K562 (cell line): ENCODE data around the gene PELI3. TPM values are rescaled to one million over a fixed set of nuclear protein-coding genes. Genes with fewer than 3 reads are reported as not detected.

Experiments
- CBX1 ChIP-seq: sonication (generic); IDR thresholded peaks from 2 replicates; pipeline ENCODE4 v1.6.1; 2016; ENCODE audit warnings: antibody characterized with exemption, low read depth, mild to moderate bottlenecking
- CREB3L1 ChIP-seq: fragments of 450-650 bp; IDR thresholded peaks from 2 replicates; pipeline ENCODE4 v1.6.1; 2014; ENCODE audit warnings: low read depth, mild to moderate bottlenecking, moderate library complexity, borderline replicate concordance
- DPF2 ChIP-seq: fragments of 450-650 bp; IDR thresholded peaks from 2 replicates; pipeline ENCODE4 v1.6.1; 2016
- ERF ChIP-seq: fragments of 450-650 bp; formaldehyde crosslinking; IDR thresholded peaks from 2 replicates; pipeline ENCODE4 v1.4.0; 2020; ENCODE audit warnings: mild to moderate bottlenecking, mixed read lengths
- ETV1 ChIP-seq: fragments of 450-650 bp; conservative IDR thresholded peaks from 2 replicates; pipeline ENCODE4 v1.6.1; 2016; ENCODE audit warnings: missing genetic modification characterization, control low read depth, low read depth, missing compliant biosample characterization
- FOSL1 ChIP-seq: fragments of 200-800 bp; sonication (Bioruptor generic); conservative IDR thresholded peaks from 2 replicates; pipeline ENCODE4 v1.6.1; 2016; ENCODE audit warnings: missing genetic modification characterization, missing compliant biosample characterization
- HDAC1 ChIP-seq, 2 experiments: fragments of 450-650 bp; IDR thresholded peaks; 2 replicates each; pipeline ENCODE4 v1.6.1; 2016 to 2017; ENCODE audit warnings: inconsistent platforms in 1 of 2, mild to moderate bottlenecking in 1 of 2, moderate library complexity in 1 of 2
- PHB ChIP-seq: fragments of 250-450 bp; sonication (Bioruptor Pico); IDR thresholded peaks from 2 replicates; pipeline ENCODE4 v1.5.0; 2021
- PHTF2 ChIP-seq: fragments of 250-450 bp; sonication (Bioruptor Pico); IDR thresholded peaks from 2 replicates; pipeline ENCODE4 v1.5.0; 2021; ENCODE audit warnings: mild to moderate bottlenecking
- ZBTB7A ChIP-seq: IDR thresholded peaks from 2 replicates; pipeline ENCODE4 v1.6.1; 2011; ENCODE audit warnings: low read depth, mild to moderate bottlenecking, low read length, moderate library complexity, borderline replicate concordance; ENCODE audit not compliant: control insufficient read depth
- ZNF12 ChIP-seq: sonication (generic); formaldehyde crosslinking; IDR thresholded peaks from 2 replicates; pipeline ENCODE4 v1.4.0; 2020; ENCODE audit warnings: mild to moderate bottlenecking, missing genetic modification reagents
- ZNF146 ChIP-seq: IDR thresholded peaks from one replicate; pipeline ENCODE4 v1.6.1; 2018; ENCODE audit warnings: missing compliant biosample characterization; ENCODE audit not compliant: unreplicated experiment
- ZNF197 ChIP-seq: fragments of 200-800 bp; sonication (Bioruptor generic); IDR thresholded peaks from 2 replicates; pipeline ENCODE4 v1.6.1; 2016; ENCODE audit warnings: low read depth, missing genetic modification characterization, missing compliant biosample characterization
- polyA plus RNA-seq, 8 experiments: library from polyadenylated mRNA; depleted of rRNA in 4 of 8; stranded (reverse) in 5 of 8; unstranded in 3 of 8; fragments of >200 nt; fragmentation: Nextera tagmentation in 2 of 8; fragmentation: Illumina TruSeq in 1 of 8; extraction: Ambion mirVana in 2 of 8; extraction: Trizol in 1 of 8; gene quantifications; 2 replicates each; pipeline versions ENCODE4 v1.2.1 to v1.2.3, GENCODE V29; 2011 to 2014; ENCODE audit warnings: inconsistent platforms in 1 of 8, missing spikeins in 1 of 8
- total RNA-seq, 7 experiments: library from RNA; depleted of rRNA in 6 of 7; stranded (reverse); fragments of >200 nt in 6 of 7; fragmentation: Illumina TruSeq in 2 of 7; extraction: Trizol in 2 of 7; gene quantifications; 2 replicates each; pipeline versions ENCODE4 v1.2.1 to v1.2.3, GENCODE V29; 2011 to 2021; ENCODE audit warnings: low replicate concordance in 1 of 7
- TF ChIP-seq, protein P1 (sequence below): sonication (generic); formaldehyde crosslinking; IDR thresholded peaks from 2 replicates; pipeline ENCODE4 v1.8.1; 2023; ENCODE audit warnings: mild to moderate bottlenecking, missing genetic modification reagents
- TF ChIP-seq, protein P2 (sequence below): sonication (generic); formaldehyde crosslinking; IDR thresholded peaks from 2 replicates; pipeline ENCODE4 v1.8.0; 2022; ENCODE audit warnings: missing genetic modification reagents, mild to moderate bottlenecking, moderate library complexity, borderline replicate concordance
- TF ChIP-seq, protein P3 (sequence below), 3 experiments: fragments of 200-800 bp in 1 of 3; fragments of 250-450 bp in 1 of 3; fragments of 450-650 bp in 1 of 3; sonication (Bioruptor Pico) in 1 of 3; sonication (Bioruptor generic) in 1 of 3; formaldehyde crosslinking in 1 of 3; IDR thresholded peaks; 2 replicates each; pipeline versions ENCODE4 v1.6.1 to v1.8.0; 2016 to 2022; ENCODE audit warnings: mild to moderate bottlenecking in 2 of 3, missing genetic modification characterization in 2 of 3, missing compliant biosample characterization in 1 of 3, moderate library complexity in 1 of 3

The PELI3 gene
- total and polyA plus RNA-seq, 9 of the 15 experiments (the other 6 are each of a cell fraction or from before 2014, with no cell fraction given), result 0.17 to 4.2 (median 1.9) TPM

DNA sequence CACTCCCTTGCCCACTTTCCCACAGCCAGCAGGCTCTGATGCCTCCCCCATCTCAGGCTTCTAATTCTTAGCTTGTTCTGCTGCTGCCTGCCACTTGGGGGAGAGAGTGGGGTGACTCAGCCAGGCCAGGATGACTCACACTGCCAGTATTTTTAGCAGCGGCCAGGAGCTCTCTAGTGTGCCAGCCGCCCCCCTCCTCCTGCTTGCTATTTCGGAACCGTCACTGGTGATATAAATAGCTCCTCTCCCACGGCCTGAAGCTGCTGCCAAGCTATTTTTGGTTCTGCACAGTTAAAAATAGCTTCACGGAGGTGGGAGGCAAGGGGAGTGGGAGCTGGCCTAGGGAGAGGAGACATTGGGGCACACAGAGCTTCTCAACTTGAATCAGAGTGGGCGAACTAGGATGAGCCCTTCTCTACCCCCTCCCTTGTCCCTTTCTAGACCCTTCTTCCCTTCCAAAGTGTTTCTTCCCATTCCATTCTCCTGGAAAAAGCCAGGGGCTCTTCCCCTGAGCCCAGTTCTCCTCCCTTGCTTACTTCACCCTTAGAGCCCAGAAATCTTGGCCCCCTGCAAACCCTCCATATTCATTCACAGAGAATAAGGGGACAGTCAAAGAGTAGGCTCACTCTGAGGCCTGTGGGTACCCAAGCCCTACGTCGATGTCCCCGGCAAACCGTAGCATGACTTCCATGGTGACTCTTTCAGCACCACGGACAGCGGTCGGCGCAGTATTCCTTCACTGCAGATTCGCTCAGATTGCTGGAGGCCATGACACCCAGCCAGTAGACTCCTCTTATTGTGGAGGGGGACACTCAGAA lies 48.3 kb upstream of the PELI3 start (continued):
- TF ChIP-seq ZNF12 (CRISPR knock-in tag) (no peak), DPF2 (peak; percentile 51; the same call in 1 of the 2 replicates), HDAC1 (IDR thresholded peaks at IDR 0.05) (peak in 1 of 2 experiments; percentile 50; a peak in 1 of 4 replicates), ZNF146 (CRISPR knock-in tag) (no peak), FOSL1 (peak; percentile 98), PHTF2 (CRISPR knock-in tag) (no peak), CBX1 (no peak), PHB (CRISPR knock-in tag) (no peak), ERF (no peak), ETV1 (no peak), CREB3L1 (no peak), ZNF197 (peak; percentile 66; the same call in 1 of the 2 replicates), ZBTB7A (no peak)
- TF ChIP-seq, protein P1, sequence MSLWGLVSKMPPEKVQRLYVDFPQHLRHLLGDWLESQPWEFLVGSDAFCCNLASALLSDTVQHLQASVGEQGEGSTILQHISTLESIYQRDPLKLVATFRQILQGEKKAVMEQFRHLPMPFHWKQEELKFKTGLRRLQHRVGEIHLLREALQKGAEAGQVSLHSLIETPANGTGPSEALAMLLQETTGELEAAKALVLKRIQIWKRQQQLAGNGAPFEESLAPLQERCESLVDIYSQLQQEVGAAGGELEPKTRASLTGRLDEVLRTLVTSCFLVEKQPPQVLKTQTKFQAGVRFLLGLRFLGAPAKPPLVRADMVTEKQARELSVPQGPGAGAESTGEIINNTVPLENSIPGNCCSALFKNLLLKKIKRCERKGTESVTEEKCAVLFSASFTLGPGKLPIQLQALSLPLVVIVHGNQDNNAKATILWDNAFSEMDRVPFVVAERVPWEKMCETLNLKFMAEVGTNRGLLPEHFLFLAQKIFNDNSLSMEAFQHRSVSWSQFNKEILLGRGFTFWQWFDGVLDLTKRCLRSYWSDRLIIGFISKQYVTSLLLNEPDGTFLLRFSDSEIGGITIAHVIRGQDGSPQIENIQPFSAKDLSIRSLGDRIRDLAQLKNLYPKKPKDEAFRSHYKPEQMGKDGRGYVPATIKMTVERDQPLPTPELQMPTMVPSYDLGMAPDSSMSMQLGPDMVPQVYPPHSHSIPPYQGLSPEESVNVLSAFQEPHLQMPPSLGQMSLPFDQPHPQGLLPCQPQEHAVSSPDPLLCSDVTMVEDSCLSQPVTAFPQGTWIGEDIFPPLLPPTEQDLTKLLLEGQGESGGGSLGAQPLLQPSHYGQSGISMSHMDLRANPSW (CRISPR knock-in tag), result no peak
- TF ChIP-seq, protein P2, sequence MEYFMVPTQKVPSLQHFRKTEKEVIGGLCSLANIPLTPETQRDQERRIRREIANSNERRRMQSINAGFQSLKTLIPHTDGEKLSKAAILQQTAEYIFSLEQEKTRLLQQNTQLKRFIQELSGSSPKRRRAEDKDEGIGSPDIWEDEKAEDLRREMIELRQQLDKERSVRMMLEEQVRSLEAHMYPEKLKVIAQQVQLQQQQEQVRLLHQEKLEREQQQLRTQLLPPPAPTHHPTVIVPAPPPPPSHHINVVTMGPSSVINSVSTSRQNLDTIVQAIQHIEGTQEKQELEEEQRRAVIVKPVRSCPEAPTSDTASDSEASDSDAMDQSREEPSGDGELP (CRISPR knock-in tag), result peak; percentile 53
- TF ChIP-seq, protein P3, sequence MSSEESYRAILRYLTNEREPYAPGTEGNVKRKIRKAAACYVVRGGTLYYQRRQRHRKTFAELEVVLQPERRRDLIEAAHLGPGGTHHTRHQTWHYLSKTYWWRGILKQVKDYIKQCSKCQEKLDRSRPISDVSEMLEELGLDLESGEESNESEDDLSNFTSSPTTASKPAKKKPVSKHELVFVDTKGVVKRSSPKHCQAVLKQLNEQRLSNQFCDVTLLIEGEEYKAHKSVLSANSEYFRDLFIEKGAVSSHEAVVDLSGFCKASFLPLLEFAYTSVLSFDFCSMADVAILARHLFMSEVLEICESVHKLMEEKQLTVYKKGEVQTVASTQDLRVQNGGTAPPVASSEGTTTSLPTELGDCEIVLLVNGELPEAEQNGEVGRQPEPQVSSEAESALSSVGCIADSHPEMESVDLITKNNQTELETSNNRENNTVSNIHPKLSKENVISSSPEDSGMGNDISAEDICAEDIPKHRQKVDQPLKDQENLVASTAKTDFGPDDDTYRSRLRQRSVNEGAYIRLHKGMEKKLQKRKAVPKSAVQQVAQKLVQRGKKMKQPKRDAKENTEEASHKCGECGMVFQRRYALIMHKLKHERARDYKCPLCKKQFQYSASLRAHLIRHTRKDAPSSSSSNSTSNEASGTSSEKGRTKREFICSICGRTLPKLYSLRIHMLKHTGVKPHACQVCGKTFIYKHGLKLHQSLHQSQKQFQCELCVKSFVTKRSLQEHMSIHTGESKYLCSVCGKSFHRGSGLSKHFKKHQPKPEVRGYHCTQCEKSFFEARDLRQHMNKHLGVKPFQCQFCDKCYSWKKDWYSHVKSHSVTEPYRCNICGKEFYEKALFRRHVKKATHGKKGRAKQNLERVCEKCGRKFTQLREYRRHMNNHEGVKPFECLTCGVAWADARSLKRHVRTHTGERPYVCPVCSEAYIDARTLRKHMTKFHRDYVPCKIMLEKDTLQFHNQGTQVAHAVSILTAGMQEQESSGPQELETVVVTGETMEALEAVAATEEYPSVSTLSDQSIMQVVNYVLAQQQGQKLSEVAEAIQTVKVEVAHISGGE (CRISPR knock-in tag; IDR thresholded peaks at IDR 0.05), result no peak
